ENCODE measurements around the gene KHDRBS2. TPM values are rescaled to one million over a fixed set of nuclear protein-coding genes. Genes with fewer than 3 reads are reported as not detected.

KHDRBS2 gene
- total RNA-seq, 2 experiments from 2014 or later: not detected

- Mint-ChIP-seq H3K4me3 (no peak overlapping the region), H3K4me1 (ENCODE audit: low read depth) (no peaks in the 10 kb centered on the region), H3K36me3 (ENCODE audit: low read depth) (no peaks in the 10 kb centered on the region), H3K27ac (no peak overlapping the region), H3K27me3 (no peaks in the 10 kb centered on the region), H3K9me3 (peaks cover 6% of the 10 kb centered on the region)
- ChIA-PET POLR2A (no interaction called here), CTCF (no interaction called here)
- DNase-seq: no peak
- TF ChIP-seq CTCF (IDR thresholded peaks at IDR 0.05): no peak
- no peak for ATAC-seq
- intact Hi-C loops (cut with micrococcal nuclease): no loop called here
Observed at GRCh38 chr6:61977099-61977498, 308.9 kb downstream of the KHDRBS2 start.

DNA sequence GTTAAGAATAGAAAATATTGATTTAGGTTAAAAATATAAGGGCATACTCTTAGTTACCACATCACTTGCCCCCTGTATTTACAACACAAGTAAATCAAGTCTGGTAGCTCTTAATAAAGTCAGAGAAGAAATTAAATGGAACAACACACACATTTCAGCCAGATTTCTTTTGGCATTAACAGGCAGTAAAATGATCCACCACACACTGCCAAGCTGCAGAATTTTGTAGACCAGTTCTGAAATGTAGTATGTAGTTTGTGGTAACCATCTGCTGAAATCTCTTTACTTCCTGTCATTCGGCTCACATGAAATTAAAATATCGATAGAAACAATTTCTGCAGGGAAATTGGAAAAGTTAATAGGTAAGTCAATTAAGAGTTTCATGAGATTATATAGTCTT, 326.8 kb downstream of the KHDRBS2 start:
- intact Hi-C loops (cut with micrococcal nuclease): no loop called here
- no peak for TF ChIP-seq CTCF (IDR thresholded peaks at IDR 0.05)
- no peaks in the 10 kb centered on the region for H3K27me3 Mint-ChIP-seq
- H3K27ac Mint-ChIP-seq: no peak overlapping the region
- no peak overlapping the region for H3K4me3 Mint-ChIP-seq
- ATAC-seq: no peak
- DNase-seq: no peak
- no peaks in the 10 kb centered on the region for H3K36me3 Mint-ChIP-seq (ENCODE audit: low read depth)
- ChIA-PET CTCF (interaction anchor here (0.6 kb wide), 1 partner anchor 13 kb away, joined by 3 read pairs; no protein-coding TSS in a partner anchor), POLR2A (no interaction called here)
- peaks cover 20% of the 10 kb centered on the region for H3K9me3 Mint-ChIP-seq
- no peaks in the 10 kb centered on the region for H3K4me1 Mint-ChIP-seq (ENCODE audit: low read depth)

- ChIA-PET POLR2A (no interaction called here), CTCF (no interaction called here)
- Mint-ChIP-seq H3K27ac (no peak overlapping the region), H3K4me1 (ENCODE audit: low read depth) (no peaks in the 10 kb centered on the region), H3K36me3 (ENCODE audit: low read depth) (no peaks in the 10 kb centered on the region), H3K4me3 (no peak overlapping the region), H3K9me3 (peaks cover 17% of the 10 kb centered on the region), H3K27me3 (no peaks in the 10 kb centered on the region)
- intact Hi-C loops (cut with micrococcal nuclease): no loop called here
- DNase-seq (no peak), ATAC-seq (no peak)
- no peak for TF ChIP-seq CTCF (IDR thresholded peaks at IDR 0.05)
Observed at GRCh38 chr6:61953851-61954250, 332.2 kb downstream of the KHDRBS2 start.

GRCh38 chr6:61951586-61951985, 334.4 kb downstream of the KHDRBS2 start:
- POLR2A ChIA-PET: no interaction called here
- CTCF ChIA-PET: no interaction called here
- ATAC-seq: no peak

DNA sequence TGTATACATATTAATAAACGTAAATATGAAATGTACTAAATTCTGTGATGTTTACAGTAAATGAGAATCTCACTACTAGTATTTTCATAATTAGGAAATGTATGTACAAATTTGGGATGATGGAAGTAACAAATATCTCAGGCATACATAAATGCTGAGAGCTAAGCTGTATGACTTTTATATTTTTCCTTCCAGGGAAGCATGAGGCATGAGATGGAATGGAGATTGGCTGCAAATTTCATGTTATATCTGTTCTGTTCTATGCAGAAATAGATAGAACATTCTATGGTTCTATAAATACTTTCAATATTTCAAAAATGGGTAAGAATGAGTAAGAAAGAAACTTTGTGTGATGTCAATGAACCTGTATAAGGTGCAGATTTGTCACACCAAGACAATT, 335.2 kb downstream of the KHDRBS2 start:
- intact Hi-C loops (cut with micrococcal nuclease): no loop called here
- DNase-seq: no peak
- Mint-ChIP-seq H3K4me1 (ENCODE audit: low read depth) (no peaks in the 10 kb centered on the region), H3K9me3 (peaks cover 4% of the 10 kb centered on the region), H3K27me3 (no peaks in the 10 kb centered on the region), H3K4me3 (no peak overlapping the region), H3K27ac (no peak overlapping the region), H3K36me3 (ENCODE audit: low read depth) (no peaks in the 10 kb centered on the region)
- ChIA-PET CTCF (no interaction called here), POLR2A (no interaction called here)
- ATAC-seq: no peak
- TF ChIP-seq CTCF (IDR thresholded peaks at IDR 0.05): no peak

More at GRCh38 chr6:61951586-61951985, 334.4 kb downstream of the KHDRBS2 start:
- H3K4me3 Mint-ChIP-seq: no peak overlapping the region
- peaks cover 8% of the 10 kb centered on the region for H3K9me3 Mint-ChIP-seq
- no peaks in the 10 kb centered on the region for H3K36me3 Mint-ChIP-seq (ENCODE audit: low read depth)
- no peaks in the 10 kb centered on the region for H3K4me1 Mint-ChIP-seq (ENCODE audit: low read depth)
- intact Hi-C loops (cut with micrococcal nuclease): no loop called here
- no peaks in the 10 kb centered on the region for H3K27me3 Mint-ChIP-seq
- no peak overlapping the region for H3K27ac Mint-ChIP-seq
- DNase-seq: no peak
- TF ChIP-seq CTCF (IDR thresholded peaks at IDR 0.05): no peak
